ENCODE measurements around the gene ARID3A.
"Not testable (repeated sequence)": the region's sequence is repeated elsewhere in the genome, so short reads cannot be mapped to it uniquely, and the experiment has no call there.

The ARID3A gene

DNA sequence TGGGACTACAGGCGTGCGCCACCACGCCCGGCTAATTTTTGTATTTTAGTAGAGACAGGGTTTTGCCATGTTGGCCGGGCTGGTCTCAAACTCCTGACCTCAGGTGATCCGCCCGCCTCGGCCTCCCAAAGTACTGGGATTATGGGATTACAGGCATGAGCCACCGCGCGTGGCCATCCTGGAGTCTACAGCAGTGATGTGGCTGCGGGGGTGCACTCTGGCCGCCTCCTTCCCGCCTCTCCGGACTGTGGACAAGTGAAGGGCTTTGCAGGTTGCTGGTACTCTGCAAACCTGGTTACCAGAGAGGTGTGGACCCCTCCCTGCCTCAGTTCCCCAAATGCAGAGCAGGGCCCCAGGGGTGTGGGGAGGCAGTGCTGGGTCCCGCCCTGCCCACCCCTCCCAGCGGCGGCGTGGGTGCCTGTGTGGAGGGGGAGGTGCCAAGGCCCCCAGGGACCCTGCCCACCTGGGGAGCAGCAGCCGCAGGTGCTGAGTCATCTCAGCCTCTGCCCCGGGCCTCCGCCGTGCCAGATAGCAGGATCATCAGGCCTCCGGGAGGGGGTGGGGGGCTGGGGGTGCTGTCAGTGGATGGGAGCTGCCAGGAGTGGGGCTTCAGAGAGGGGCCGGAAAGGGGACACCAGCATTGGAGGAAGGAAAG lies 23.1 kb downstream of the ARID3A start:
- no peak for DNase-seq

DNA sequence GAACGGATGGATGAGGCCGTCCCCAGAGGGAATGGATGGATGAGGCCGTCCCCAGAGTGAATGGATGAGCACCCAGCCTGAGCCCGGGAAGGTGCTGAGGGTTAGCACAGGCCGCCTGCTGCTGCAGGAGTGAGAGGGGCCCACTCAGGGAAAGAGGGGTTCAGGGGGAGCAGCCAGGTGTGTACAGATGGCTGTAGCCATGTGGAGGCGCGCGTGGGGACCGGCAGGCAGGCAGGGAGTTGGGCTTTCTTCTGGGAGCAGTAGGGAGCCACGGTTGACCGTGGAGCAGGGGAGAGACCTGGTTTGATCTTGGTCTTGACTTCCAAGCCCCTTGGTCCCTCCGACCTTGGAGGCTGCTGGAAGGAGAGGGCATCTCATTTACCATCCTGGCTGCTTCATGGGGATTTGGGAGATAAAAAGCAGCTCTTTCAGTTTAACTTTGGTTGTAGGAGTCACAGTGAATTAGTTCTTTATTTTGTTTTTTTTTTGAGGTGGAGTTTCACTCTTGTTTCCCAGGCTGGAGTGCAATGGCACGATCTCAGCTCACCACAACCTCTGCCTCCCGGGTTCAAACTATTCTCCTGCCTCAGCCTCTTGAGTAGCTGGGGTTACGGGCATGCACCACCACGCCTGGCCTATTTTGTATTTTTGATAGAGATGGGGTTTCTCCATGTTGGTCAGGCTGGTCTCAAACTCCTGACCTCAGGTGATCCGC lies 24.7 kb downstream of the ARID3A start:
- no peak for DNase-seq

DNA sequence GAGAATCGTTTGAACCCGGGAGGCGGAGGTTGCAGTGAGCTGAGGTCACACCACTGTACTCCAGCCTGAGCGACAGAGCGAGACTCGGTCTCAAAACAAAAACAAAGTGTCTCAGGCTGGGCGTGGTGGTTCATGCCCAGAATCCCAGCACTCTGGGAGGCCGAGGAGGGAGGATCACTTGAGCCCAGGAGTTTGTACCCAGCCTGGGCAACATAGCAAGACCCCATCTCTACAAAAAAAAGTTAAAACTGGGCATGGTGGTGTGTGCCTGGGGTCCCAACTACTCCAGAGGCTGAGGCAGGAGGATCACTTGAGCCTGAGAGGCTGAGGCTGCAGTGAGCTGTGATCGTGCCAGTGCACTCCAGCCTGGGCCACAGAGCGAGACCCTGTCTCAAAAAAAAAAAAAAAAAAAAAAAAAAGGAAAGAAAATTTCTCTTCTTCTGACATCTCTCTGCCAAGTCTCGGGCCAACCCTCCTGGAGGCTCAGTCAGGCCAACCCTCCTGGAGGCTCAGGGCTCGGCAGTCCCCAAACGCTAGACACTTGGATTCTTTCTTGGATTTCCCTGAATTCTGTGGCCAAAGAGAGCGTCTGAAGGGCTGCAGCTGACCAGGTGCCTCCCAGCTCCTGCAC lies 26.3 kb downstream of the ARID3A start:
- DNase-seq = no peak

DNA sequence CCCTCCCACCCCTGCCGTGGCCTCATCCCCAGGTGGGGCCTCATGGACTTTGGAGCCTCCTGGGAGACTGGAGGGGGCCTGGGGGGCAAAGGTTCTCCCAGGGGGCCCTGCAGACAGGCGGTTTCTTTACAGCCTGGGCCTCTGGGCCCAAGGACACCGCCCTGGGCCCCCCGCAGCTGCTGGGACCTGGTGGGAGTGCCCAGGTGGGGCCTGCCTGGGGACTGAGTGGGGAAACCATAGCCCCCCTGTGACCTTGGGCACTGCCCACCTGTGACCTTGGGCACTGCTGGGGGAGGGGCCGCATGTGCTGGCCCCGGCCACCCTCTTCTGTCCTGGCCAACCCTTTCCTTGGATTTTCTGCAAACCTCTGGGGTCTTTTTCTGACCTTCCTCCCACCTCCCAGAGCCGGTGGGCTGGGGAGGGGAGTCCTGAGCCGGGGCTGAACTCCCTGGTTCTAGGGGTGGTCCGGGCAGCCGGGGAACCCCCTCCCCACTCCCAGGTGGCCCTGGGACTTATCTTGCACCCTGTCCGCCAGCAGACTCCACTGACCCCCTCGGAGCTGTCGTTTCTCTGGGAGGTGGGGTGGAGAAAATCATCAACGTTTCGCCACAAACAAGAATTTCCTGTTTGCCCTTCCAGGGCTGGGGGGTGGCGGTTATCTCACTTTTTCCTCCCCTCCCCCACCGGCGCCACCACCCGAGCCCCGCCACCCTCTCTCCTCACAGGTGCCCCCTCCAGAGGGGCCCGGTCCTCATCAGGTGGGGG lies 27.0 kb downstream of the ARID3A start:
- no peak for DNase-seq

DNA sequence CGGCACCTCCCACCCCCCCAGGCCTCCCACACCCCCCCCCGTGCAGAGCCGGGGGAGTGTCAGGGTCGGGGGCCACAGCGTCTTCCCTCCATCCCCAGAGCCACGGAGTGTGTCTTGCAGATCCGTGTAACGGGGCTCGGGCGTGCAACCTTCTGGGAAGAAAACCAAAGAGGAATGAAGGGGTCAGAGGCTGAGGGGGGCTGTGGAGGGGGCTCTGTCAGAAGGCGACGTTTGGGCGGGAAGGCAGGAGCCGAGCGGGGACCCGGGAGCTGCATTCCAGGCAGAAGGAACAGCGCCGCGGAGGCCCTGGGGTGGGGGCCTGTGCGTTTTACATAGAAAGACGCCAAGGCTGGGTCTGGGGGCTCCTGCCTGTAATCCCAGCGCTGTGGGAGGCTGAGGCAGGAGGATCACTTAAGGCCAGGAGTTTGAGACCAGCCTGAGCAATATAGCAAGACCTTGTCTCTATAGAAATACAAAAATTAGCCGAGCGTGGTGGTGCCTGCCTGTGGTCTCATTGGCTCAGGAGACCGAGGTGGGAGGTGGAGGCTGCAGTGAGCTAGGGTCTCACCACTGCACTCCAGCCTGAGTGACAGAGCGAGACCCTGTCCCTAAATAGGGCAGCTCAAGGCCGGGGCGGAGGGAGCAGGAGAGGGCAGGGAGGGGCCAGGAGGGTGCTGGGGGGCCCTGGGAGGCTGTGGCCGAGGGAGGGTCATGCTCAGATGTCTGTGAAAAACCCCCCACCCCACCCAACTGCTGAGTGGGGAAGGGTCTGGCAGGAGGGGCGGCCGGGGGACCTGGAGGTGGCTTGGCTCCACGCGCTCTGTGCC lies 27.8 kb downstream of the ARID3A start:
- no peak for DNase-seq

DNA sequence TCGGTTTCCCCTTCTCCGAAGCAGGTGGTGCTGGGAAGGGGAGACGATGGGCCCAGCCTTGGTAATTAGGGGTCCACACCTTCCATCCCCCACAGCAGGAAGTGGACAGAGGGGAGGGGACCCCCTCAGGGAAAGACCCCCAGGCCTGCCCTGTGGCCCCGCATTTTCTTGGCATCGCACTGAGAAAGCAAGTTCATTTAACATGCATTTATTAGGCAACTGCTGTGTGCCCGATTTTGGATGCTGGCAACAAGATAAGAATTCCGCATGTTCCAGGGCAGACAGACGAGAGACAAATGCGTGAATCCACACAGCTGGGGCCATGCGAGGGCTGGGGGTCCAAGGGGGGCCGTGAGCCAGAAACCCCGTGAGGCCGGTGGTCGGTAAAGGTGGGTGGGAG lies 28.4 kb downstream of the ARID3A start:
- no peak for DNase-seq

DNA sequence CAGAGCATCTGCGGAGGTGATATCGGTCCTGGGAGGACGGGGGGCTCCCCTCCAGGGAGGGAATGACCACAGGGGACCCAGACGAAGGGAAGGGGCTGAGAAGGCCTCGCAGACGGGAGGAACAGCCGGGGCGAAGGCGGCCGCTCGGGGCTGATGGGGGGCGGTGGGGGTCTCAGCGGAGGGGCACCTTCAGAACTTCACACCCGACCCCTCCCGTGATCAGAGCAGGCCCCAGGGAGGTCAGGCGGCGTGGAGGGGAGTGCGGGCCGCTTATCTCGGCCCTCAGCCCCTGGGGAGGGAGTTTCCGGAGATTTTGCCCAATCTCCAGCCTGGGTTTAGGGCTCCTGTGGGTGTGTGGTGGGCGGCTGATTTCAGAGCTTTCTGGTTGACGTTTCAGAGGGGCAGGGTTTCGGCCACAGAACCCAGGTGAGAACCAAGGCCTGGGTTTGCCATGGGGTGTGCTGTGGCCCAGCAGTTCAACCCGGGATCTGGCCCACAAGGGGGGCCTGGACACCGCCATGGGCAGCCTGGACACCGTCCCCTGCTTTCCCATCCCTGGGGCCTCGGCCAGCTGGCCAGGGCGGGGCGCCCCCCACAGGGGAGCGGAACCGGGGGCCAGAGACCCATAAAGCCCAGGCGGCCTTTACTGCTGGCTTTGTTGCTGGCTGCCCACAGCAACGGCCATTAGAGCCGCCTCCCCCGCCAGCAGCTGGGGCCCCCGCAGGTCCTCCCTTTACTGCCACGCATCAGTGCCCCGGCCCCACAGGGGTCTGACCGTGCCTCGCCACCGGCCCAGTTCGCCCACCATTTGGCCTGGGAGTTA lies 29.0 kb downstream of the ARID3A start:
- no peak for DNase-seq

DNA sequence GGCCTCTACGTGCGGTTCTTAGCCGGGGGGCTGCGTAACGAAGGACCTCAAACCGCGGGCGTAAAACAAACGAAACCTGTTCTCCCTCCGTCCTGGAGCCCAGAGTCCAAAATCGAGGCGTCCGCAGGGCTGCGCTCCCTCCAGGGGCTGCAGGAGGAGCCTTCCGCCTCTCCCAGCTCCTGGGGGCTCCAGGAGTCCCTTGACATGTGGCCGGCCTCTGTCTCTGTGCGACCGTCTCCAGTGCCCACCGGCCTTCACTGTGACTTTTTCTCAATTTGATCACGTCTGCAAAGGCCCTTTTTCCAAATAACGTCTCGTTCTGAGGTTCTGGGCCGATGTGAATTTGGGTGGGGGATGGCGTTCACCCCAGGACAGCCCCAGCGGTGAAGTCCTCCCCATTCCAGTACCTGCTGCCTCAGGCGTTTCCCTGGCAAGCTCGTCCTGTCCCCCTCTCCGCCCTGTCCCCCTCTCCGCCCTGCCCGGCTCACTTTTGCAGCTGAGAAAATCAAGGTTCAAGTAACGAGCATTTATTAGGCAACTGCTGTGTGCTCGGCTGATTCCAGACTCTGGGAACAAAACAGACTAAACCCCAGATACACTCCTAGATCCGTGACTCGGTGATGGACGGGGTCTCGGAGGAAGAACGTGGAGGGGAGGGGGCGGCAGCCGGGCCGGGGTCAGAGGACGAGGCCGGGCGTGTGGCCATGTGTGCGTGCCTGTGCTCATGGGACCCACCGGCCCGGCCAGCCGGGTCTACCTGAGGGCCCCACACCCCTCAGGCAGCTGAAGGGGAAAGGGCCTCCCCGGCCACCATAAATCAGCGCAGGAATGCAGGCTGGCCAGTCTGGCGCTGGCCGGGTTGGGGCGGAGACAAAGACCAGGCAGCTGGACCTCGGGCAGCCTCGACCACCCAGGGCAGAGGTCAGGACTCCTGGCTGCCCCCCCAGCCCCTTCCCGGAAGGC lies 30.2 kb downstream of the ARID3A start:
- no peak for DNase-seq

DNA sequence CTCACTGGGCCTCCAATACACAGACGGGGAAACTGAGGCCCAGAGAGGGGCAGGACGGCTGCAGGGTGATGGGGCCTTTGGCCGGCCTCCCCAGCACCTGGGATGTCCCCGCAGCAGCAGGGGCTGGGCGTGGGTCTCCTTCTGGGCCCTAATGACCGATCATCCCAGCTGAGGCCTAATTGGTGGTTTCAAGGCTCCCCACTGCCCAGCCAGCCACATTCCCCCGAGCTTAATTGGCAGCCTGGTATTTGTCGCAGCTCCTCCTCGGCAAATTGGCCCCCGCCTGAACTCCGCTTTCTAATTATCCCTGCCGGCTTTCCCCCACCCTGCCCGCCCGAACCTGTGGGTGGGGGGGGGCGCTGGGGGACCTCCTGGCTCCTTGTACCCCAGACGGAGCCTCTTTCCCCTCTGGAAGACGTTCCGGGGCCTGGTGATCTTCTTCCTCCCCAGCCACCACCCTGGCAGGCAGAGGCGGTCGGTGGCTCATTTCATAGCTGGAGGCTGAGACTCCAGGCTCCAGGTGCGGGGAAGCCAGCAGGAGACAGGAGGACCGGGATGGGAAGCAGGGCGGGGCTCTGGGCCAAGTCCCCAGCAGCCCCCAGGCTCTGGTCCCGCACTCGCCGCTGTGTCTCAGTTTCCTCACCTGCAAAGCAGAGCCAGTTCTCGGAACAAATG lies 31.1 kb downstream of the ARID3A start:
- no peak for DNase-seq

DNA sequence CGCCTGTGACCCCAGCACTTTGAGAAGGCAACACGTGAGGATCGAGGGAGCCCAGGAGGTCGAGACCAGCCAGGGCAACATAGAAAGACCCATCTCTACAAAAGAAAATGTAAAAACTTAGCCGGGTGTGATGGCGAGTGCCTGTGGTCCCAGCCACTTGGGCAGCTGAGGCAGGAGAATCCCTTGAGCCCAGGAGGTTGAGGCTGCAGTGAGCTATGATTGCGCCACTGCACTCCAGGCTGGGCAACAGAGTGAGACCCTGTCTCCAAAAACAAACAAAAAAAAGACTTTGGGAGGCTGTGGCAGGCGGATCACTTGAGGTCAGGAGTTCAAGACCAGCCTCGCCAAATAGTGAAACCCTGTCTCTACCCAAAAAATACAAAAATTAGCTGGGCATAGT lies 31.7 kb downstream of the ARID3A start:
- DNase-seq = not testable (repeated sequence)

DNA sequence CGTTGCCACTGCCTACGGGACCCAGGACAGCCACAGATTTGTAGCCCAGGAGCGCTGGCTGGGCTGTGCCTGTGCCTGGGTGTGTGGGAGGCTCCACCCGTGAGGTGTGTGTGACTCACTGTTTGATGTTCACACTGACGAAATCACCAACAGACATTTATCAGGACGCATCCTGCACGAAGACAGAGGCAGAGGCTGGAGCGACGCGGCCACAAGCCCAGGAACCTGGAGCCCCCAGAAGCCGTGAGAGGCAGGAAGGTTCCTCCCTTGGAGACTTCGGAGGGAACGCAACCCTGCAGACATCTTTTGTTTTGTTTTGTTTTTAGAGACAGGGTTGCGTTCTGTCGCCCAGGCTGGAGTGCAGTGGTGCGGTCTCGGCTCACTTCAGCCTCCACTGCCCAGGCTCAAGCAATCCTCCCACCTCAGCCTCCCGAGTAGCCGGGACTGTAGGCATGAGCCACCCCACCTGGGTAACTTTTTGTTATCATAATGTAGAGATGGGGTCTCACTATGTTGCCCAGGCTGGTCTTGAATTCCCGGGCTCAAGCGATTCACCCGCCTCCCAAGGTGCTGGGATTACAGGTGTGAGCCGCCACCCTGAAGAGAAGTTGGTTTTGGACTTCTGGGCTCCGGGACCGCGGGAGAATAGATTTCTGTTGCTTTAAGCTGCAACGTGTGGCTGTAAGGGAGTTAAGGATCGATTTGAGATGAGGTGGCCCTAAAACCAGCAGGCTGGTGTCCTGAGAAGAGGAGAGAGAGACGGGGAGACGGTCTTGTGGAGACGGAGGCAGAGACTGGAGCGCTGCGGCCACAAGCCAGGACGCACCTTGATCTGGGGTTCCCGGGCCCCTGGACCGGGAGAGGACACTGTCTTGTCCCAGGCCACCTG lies 33.4 kb downstream of the ARID3A start:
- no peak for DNase-seq

DNA sequence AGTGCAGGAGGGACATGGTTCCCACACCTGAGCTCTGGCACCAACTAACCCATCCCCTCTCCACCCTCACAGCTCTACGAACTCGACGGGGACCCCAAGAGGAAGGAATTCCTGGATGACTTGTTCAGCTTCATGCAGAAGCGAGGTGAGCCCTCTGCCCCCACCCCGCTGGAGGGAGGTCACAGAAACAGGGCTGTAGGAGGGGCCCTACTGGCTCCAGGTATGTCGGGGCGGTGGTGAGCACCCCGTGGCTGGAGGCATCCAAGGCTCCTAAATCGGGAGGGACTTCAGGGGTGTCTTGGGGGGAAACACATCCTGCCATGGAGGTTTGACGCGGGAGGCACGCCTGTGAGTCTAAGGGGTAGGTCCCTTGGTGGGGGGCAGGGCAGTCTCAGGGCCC lies 34.2 kb downstream of the ARID3A start:
- DNase-seq = no peak

DNA sequence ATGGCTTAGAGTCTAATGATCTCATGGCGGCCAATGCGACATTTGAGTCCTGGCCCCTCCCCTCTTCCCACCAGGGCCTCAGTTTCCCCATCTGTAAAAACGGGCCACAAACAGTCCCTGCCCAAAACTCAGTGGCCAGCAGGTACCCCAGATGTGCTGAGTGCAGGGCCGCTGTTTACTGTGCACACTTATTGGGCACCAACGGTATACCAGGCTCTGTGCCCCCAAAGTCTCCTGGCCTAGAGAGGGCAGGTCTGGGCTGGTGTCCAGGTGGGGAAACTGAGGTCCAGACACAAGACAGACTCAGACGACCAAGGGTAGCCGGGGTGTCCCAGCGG lies 34.7 kb downstream of the ARID3A start:
- no peak for DNase-seq

DNA sequence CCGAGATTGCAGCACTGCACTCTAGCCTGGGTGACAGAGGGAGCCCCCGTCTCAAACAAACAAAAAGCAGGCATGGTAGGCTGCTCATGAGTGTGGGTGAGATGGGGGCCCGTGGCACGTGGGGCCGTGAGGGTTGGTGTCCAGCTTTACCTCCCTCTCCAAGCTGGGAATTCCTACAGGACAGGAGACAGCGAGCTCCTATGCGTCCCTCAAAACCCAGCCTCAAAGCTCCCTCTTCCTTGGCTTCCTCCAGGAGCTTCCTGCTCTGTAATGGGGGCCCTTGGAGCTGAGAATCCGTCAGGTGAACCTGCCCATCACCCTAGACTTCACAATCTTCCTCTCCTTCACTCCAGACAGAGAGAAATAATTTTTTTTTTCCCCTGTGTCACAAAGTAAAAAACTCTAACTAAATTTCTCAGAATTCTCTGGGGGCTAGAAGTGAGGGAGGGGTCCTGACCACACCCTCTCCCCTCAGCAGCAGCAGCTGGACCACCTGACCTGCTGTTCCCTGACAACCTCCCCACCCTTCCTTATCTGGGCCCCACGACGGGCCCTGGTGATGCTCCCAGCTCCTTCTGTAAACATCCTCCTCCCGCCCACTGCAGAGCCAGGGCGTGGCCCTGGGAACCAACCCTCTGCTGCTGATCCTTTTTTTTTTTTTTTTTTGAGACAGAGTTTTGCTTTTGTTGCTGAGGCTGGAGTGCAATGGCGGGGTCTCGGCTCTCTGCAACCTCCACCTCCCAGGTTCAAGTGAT lies 36.2 kb downstream of the ARID3A start:
- DNase-seq = no peak

DNA sequence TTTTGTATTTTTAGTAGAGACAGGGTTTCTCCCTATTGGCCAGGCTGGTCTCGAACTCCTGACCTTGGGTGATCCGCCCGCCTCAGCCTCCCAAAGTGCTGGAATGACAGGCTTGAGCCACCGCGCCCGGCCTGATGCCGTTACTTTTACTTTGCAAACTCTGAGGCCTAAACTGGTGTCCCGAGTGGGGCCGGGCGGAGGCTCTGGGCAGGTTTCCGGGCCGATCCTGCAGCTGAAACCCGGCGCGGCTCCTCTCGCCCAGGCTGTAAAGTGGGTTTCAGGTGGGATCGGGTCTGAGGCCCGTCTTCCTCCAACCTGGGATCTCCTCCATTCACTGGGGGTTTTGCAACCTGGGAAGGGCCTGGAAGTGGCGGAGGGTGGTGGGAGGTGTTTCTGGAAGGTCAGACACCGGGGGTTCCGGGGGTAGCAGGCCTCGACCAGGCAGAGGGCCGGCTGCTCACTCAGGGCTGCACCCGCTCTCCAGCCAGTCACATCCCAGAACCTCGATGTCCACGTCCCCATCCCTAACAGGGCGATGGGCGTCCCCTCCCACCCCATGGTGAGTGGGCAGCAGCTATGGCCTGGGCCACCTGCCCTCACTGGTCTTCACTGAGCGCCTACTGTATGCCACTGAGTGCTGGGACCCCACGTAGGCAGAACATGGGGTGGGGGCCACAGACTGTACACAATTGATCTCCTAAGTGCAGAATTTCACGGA lies 37.0 kb downstream of the ARID3A start:
- no peak for DNase-seq

DNA sequence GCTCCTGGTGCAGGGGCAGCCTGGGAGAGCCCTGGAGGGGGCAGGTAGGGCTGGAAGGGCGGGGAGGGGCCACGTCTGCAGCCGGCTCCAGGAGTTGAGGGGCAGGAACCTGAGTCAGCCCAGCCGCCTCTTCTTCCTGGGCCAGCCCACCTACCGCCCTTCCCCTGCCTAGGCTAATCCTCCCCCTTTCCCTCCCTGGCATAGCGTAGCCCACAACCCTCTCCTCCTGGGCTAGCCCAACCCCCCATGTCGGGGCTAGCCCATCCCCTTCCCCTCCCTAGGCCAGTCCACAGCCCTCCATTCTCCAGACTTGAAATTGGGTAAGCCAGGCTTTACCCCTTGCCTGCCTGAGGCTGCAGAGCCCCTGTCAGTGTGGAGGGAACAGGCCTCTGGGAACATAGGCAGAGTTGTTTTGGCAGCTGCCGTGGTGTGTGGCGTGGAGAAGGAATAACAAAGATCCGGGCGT lies 37.7 kb downstream of the ARID3A start:
- DNase-seq = no peak

DNA sequence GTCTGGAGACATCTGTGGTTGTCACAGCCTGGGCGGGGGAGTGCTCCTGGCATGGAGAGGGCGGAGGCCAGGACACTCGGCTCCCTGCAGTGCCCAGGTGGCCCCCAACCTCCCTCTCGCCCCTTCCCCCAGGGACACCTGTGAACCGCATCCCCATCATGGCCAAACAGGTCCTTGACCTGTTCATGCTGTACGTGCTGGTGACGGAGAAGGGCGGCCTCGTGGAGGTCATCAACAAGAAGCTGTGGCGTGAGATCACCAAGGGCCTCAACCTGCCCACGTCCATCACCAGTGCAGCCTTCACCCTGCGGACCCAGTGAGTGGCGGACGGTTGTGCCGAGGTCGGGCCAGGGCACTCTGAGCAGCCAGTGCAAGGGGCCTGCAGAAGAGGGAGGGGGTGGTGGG lies 38.3 kb downstream of the ARID3A start:
- DNase-seq = no peak
